Measurements from ENCODE around the gene EYA3.

The EYA3 gene

DNA sequence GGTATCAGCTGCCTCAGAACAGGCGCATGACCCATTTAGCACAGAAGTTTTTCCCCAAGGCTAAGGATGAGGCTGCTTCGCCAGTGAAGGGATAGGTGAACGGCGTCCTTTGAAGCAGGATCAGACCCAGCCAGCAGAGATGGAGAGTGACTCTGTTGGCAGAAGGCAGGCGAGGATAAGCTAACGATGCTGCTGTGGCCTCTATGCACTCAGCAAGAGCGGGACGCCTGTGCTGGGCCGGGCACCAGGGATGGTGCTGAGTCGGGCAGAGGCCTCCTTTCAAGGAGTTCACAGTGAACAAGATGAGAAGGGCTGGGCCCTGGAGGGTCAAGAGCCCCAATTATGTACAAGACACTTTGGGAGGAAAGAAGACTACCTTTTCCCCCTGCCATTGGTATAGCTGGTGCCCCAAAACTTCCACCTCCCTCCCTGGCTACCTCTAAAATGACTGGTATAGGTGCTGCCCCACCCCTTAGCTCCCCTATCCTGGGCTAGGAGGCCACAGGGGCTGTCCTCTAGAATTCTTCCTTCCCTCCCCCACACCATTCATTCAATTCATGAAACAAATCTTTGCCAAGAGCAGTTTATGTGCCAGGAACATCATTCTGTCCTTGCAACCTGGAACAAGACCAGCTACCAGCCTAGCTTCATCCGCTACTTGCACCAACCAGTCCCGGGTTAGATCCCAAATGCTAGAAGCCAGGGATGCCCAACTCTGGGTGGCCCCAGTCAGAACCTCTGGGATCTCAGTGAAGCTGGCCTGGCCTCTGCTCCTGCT is 121.1 kb downstream of the EYA3 start:
- no peak for DNase-seq (ENCODE audit: low spot score)

DNA sequence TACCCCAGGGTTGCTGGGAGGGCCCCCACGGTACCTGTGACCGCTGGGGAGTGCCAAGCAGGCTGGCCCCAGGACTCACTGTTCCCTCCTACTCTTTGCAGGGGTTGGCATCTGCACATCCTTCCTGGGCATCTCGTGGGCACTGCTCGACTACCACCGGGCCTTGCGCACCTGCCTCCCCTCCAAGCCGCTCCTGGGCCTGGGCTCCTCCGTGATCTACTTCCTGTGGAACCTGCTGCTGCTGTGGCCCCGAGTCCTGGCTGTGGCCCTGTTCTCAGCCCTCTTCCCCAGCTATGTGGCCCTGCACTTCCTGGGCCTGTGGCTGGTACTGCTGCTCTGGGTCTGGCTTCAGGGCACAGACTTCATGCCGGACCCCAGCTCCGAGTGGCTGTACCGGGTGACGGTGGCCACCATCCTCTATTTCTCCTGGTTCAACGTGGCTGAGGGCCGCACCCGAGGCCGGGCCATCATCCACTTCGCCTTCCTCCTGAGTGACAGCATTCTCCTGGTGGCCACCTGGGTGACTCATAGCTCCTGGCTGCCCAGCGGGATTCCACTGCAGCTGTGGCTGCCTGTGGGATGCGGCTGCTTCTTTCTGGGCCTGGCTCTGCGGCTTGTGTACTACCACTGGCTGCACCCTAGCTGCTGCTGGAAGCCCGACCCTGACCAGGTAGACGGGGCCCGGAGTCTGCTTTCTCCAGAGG is 121.9 kb downstream of the EYA3 start:
- DNase-seq (ENCODE audit: low spot score): peak; percentile 23

DNA sequence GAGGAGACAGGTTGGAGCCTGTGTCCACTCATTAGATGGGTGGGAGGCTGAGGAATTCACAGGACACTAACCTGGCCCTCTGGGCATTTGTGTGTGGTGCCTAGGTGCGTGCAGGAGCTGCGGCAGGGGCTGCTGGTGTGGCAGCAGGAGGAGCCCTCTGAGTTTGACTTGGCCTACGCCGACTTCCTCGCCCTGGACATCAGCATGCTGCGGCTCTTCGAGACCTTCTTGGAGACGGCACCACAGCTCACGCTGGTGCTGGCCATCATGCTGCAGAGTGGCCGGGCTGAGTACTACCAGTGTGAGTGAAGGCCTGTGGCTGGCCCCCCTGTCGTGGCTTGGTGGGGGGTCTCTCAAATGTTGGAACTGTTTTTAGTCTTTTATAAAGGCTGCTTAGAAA is 125.0 kb downstream of the EYA3 start:
- DNase-seq (ENCODE audit: low spot score): no peak

DNA sequence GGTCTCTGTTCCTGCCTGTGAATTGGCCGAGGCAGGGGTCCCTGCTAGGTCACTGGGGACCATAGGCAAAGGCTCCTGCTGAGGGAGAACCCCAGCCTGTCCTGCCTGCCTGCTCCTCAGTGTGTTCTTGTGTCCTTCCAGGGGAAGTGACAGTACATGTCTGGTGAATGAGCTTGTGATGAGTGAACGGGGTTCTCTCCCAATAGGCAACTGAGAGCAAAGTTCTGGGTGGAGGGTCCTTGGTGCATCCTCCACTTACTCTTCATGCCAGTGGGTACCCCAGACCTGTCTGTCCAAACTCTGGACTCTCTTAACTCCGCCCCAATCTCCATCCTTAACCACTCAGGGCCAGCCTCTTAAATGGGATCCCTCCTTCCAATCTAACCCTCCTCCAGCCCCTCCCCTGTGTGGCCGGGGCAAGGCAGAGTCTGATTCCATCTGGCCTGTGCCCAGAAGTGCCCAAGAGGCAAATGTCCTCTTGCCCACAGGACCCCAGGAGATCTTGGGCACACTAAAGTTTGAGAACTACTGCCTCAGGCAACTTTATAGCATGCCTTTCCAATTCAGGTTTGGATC is 126.7 kb downstream of the EYA3 start:
- DNase-seq (ENCODE audit: low spot score): no peak

DNA sequence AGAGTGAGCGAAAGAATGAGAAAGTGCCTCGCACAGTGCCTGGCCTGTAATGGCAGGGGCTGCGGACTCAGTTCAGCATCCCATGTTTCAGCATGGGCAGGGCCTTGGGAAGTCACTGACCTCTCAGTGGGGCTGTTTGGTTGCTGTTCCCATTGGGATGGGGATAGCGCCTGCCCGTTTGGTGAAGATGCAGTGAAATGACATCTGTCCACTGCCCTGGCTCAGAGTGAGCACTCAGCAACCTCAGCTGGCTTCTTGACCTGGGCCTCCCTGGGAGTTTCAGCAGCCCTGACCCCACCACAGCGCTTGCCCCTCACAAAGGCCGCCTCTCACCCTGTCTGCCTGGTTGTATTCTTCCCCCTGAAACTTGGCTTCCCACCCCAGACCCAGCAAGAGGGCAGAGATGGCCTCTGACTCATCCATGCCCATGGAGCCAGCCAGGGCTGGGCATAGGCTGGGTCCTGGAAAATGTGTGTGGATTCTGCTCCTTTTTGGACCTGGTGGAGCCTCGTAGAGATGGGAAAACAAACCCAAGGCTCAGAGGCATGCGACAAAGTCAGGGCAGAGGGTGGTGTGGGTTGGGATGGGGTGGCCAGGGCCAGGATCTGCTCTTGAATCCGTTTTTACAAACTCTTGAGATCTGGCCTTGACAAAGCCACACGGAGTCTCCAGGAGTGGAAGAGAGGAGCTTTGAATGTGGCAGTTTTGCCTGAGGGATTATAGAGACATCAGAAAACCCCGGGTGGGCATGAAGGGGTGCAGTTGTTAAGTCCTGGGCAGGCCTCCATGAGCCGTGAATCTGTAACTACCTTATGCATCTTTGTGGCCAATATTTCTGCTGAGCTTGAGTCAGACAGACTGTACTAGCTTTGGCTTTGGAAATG is 127.4 kb downstream of the EYA3 start:
- no peak for DNase-seq (ENCODE audit: low spot score)

DNA sequence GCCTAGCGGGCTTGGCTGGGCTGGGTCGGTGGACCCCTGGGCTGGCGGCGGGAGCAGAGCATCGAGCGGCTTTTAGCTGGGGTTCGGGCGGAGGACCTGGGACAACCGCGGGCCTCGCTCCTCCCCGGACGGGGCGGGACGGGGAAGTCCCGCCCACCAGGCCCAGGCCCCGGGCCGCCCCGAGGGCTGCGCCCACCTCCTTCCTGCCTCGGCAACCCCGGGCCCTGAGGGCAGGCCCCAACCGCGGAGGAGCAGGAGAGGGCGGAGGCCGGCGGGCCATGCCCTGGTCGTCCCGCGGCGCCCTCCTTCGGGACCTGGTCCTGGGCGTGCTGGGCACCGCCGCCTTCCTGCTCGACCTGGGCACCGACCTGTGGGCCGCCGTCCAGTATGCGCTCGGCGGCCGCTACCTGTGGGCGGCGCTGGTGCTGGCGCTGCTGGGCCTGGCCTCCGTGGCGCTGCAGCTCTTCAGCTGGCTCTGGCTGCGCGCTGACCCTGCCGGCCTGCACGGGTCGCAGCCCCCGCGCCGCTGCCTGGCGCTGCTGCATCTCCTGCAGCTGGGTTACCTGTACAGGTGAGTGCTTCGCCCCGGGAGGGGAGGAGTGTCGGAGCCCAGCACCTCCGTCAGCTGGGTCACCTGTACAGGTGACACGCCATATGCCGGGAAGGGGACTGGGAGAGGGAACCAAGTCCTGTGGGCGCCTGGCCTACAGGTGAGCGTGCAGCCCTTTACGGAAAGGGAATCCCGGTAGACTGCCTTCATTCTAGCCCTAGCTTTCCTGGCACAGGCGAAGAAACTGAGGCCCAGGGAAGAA is 128.4 kb downstream of the EYA3 start, which contains the start of gene XKR8:
Gene XKR8 (plus strand): TSS at position 182 of the 812 bp plus-strand sequence. CDS start 97 bp downstream, at position 279.
- peak; percentile 86 for DNase-seq (ENCODE audit: low spot score)

DNA sequence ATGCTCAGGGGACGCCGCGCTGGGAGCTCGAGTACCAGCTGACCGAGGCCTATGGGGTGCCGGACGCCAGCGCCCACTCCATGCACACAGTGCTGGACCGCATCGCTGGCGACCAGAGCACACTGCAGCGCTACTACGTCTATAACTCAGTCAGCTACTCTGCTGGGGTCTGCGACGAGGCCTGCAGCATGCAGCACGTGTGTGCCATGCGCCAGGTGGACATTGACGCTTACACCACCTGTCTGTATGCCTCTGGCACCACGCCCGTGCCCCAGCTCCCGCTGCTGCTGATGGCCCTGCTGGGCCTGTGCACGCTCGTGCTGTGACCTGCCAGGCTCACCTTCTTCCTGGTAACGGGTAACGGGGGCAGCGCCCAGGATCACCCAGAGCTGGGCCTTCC is 129.9 kb downstream of the EYA3 start:
- no peak for DNase-seq (ENCODE audit: low spot score)

DNA sequence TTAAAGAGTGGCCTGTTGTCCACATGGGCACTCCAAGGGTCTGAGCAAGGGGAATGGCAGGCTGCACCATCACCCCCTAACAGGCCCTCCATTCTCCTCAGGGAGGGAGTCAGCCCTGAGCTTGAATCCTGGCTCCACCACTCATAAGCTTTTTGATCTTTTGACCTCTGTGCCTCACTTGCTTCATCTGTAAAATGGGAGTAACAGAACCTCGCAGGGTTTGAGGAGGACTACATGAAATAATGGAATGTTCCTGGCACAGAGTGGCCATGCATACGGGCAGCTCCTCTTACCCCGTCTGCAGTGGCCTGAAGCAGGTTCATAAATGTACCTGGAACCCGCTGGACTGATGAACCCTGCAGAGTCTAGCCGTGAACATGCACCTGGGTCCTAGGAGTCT is 130.8 kb downstream of the EYA3 start:
- DNase-seq (ENCODE audit: low spot score): no peak

DNA sequence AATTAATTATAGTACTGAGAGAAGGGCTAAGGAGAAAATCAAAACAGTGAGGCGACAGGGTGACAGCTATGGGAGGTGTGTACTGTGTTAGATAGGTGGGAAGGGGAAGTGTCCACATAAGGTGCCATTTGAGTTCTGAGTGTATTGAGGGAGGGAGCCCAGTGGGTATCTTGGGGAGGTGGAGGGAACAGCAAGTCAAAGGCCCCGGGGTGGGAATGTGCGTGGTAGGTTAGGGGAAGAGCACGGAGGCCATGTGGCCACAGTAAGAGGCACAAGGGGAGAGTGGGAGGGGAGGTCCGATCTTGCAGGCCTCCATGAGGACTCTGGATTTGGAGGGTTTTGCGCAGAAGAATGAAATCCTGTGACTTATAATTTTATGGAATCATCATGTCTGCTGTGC is 131.6 kb downstream of the EYA3 start:
- no peak for DNase-seq (ENCODE audit: low spot score)

DNA sequence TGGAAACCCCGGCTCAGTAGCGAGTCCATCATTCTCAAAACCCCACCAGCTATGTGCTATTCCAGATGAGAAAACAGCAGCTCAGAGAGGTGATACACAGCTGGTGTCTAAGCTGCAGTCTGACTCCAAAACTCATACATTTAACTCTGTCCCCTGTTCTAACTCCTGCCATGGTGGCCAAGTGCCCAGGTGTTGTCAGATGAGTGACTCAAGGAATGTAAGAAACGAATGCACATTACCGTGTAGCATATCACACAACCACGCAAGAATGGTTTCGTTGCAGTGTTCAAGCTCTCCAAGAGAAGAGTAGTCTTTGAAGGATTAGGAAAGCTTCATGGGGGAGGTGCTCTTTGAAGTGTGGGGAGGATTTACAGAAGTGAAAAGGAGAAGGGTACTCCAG is 133.3 kb downstream of the EYA3 start:
- no peak for DNase-seq (ENCODE audit: low spot score)

DNA sequence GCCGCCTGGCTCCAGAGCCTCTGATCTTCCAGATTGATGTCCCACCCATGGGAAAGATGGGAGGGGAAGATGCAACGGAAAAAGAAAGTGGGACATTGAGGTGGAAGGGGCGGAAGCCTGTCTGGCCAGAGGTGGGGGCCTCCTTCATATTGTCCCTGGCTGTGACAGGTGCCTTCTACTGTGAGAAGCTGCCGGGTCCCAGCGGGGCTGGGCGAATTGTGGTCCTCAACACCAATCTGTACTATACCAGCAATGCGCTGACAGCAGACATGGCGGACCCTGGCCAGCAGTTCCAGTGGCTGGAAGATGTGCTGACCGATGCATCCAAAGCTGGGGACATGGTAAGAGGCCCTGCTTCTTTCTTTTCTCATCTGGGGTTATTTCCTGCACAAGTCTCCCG is 134.2 kb downstream of the EYA3 start:
- no peak for DNase-seq (ENCODE audit: low spot score)

DNA sequence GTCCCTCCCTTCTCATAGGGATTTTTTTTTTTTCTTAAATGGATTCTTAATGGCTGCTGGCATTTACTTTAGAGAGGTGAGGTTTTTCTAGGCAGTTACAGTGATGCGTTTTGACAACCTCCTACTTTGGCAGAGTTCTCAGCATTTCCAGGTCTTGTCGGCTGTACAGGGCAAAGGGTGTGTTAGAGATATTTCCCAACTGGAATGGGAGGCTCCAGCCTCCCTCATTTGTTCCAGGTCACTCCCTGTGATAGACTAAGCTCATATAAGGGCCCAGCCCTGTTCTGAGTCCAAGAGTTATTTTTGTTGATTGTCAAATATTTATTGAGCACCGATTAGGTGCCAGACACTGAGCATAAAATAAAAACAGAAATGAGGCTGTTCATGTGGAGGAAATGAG is 136.3 kb downstream of the EYA3 start:
- DNase-seq (ENCODE audit: low spot score): no peak

DNA sequence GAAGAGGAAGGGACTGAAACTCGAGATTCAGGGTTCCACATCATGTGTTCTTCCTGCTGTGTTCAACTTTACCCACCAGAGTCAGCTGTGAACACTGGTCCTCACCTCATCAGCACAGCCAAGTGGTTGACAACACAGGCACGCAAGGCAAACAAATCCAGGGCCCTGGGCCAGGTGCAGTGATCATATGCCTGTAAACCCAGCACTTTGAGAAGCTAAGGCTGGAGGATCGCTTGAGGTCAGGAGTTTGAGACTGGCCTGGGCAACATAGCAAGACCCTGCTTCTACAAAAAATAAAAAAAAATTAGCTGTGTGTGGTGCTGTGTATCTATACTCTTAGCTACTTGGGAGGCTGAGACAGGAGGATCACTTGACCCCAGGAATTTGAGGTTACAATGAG is 137.0 kb downstream of the EYA3 start:
- DNase-seq (ENCODE audit: low spot score): no peak

DNA sequence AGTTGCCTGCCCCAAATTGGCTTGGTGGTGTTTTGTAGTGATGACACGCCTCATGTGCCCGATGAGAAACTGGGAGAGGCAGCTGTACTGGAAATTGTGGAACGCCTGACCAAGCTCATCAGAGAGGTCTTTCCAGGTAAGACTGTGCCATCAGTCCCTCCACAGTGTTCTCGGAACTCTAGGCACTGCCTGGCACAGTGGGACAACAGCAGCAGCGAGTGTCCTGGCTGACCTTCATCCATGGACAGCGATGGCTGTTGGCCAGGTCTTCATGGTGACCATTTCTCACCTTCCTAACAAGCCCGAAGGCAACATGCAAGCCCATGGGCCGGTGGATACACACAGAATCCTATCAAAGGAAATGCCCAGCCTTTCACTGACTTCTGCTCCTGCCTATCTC is 139.4 kb downstream of the EYA3 start:
- no peak for DNase-seq (ENCODE audit: low spot score)

DNA sequence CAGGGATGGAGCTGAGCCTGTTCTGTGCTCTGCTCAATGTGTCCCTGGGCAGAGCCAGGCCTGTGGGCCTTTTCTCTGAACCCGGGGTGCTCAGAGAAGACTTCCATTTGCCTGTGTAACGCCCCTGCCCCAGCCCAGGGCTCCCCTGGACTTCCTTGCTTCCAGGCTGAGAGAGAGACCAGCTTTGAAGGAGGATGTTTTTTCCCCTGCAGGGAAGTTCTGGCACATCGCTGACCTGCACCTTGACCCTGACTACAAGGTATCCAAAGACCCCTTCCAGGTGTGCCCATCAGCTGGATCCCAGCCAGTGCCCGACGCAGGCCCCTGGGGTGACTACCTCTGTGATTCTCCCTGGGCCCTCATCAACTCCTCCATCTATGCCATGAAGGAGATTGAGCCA is 143.4 kb downstream of the EYA3 start:
- no peak for DNase-seq (ENCODE audit: low spot score)

DNA sequence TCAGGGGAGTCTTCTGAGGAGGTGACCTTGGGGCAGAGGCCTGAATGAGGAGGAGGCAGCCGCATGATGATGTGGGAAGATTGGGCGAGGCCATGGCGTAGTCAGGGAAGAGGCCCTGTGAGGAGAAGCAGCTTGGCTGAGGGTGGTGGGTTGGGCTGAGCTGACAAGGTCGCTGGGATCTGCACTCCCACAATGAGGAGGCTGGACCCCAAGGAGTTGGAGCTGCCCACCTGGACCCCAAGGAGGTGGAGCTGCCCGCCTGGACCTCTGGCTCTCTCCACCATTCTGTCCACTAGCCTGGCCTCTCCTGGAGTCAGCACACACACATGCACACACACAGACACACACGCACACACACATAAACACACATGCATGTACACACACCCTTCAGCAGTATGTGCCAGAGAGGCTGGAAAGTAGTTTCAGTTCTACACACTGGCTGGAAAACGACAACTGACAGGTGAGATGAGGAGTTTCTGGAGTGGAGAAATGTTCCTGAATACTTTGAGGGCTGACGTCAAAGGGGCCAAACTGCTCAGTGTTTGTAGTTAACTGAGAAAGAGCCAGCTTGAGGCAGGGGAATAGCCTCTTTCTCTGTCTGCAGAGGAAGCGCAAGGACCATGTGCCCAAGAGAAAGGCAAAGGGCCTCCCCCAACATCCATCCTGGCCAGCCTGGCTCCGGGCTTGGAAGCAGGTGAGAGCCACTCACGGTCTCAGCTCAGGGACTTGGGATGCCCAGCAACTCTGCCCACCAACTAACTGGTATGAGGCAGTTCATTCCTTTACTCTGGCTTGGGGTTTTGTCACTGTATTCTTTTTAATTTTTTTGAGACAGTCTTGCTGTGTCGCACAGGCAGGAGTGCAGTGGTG is 146.5 kb downstream of the EYA3 start:
- DNase-seq (ENCODE audit: low spot score): no peak

DNA sequence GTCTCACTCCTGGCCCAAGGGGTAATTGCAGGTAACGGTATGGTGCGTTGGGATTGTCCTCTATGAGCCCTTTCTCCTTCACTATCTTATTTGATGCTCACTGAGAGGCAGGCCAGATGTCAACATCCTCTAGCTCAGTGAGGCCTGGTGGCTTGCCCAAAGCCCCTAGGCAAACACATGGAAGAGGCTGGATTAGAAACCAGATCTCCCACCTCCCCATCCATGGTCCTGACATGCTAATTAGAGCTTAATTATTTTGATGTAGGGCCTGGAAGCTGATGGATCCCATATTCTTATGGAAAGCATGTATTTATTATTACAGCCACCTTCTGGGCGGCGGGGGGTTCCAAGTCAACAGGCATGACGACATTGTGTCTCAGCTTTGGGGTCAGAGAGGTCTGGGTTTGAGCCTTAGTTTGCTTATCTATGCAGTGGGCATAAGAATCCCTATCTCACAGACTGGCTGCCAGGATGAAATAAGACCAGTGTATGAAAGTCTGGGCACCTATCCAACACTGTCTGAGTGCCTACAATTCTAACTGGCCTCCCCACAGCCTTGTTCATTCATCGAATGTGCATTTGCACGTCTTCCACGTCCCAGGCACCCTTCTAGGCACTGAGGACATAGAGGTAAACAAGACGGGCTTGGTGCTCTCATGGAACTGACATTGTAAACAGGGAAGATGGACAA is 147.4 kb downstream of the EYA3 start:
- no peak for DNase-seq (ENCODE audit: low spot score)

DNA sequence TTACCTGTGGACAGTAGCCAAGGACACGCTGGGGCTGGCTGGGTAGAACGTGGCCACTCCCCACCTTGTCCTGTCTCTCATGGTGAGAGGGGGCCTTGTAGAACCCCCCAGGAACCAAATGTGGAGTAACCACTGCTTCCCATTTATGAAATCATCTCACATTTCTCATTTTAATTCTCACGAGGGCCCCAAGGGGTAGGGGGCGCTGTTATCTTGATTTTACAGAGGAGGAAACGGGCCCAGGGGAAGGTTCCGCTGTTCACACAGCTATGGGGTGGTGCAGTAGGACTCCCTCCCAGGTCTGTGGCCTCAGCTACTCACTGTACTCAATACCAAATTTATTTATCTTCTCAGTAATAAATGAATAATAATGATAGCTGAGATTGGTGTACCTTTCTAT is 148.1 kb downstream of the EYA3 start:
- DNase-seq (ENCODE audit: low spot score): no peak

DNA sequence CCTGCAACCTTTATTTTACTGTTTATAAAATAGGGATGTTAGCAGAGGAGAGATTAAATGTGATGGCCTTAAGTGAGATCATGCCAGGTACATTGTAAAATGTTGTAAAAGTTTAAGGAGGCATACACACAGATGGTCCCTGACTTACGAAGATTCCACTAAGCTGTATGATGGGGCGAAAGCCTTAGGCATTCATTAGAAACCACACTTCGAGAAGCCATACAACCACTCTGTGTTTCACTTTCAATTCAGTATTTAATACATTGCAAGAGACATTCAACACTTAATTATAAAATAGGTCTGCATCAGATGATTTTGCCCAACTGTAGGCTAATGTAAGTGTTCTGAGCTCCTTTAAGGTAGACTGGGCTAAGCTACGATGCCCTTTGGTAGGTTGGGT is 149.9 kb downstream of the EYA3 start:
- DNase-seq (ENCODE audit: low spot score): no peak

DNA sequence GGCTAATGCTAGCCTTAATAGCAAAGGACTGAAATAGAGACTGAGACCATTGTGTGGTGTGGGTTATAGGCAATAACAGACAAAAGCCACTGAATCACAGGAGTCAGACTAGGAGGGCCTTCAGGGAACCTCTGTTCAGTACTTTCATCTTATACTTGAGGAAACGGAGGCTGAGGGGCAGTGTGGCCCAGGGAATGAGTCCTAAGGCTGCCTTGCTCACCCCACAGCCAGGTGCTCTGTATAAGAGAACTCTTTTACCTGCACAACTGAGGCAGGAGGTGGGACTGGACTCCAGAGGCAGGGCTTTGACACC is 150.9 kb downstream of the EYA3 start:
- no peak for DNase-seq (ENCODE audit: low spot score)

Measured in LoVo (cell line).